A549 (cell line): ENCODE measurements around the gene TNS1.

Experiments
- EP300 ChIP-seq, 2 experiments: fragments of >200 bp; sonication (Bioruptor Twin); formaldehyde crosslinking; IDR thresholded peaks; 2 replicates in 1 of 2; 3 replicates in 1 of 2; pipeline ENCODE4 v1.6.1; 2016 to 2017
- HDAC2 ChIP-seq: fragments of 200-600 bp; sonication (generic); IDR thresholded peaks from 2 replicates; pipeline ENCODE4 v1.6.1; 2016
- JUN ChIP-seq, 2 experiments: fragments of >200 bp; sonication (Bioruptor Twin); formaldehyde crosslinking; IDR thresholded peaks; 2 replicates in 1 of 2; 3 replicates in 1 of 2; pipeline ENCODE4 v1.6.1; 2016 to 2017
- TF ChIP-seq, protein P1 (sequence below): fragments of >200 bp; sonication (Bioruptor Twin); formaldehyde crosslinking; IDR thresholded peaks from 3 replicates; pipeline ENCODE4 v1.5.1; 2016

- TF ChIP-seq EP300 (IDR thresholded peaks at IDR 0.05) = no peak
- TF ChIP-seq JUN (IDR thresholded peaks at IDR 0.05) = no peak
- TF ChIP-seq, protein P1, sequence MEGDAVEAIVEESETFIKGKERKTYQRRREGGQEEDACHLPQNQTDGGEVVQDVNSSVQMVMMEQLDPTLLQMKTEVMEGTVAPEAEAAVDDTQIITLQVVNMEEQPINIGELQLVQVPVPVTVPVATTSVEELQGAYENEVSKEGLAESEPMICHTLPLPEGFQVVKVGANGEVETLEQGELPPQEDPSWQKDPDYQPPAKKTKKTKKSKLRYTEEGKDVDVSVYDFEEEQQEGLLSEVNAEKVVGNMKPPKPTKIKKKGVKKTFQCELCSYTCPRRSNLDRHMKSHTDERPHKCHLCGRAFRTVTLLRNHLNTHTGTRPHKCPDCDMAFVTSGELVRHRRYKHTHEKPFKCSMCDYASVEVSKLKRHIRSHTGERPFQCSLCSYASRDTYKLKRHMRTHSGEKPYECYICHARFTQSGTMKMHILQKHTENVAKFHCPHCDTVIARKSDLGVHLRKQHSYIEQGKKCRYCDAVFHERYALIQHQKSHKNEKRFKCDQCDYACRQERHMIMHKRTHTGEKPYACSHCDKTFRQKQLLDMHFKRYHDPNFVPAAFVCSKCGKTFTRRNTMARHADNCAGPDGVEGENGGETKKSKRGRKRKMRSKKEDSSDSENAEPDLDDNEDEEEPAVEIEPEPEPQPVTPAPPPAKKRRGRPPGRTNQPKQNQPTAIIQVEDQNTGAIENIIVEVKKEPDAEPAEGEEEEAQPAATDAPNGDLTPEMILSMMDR = no peak
- no peak for TF ChIP-seq HDAC2
Measured at GRCh38 chr2:217980591-217980990, 22.2 kb downstream of the TNS1 start.
